SK-N-SH (cell line): Measurements from ENCODE around the gene SIAH1. TPM values are rescaled to one million over a fixed set of nuclear protein-coding genes. Genes with fewer than 3 reads are reported as not detected.
A peak's percentile ranks its signal among the peaks of the same experiment; 100 is the strongest.

ENCODE experiments used
- CTCF ChIA-PET: fragments of 300-600, 350-600 bp; formaldehyde crosslinking; extraction: SDS; loops from one replicate; lab custom pipeline; 2021; lab: Yijun Ruan, JAX
- POLR2A ChIA-PET: fragments of 350-600 bp; sonication (Branson Sonifier 250); formaldehyde crosslinking; extraction: SDS; loops from one replicate; lab custom pipeline; 2020; ENCODE audit warnings: antibody characterized with exemption, inconsistent platforms; lab: Yijun Ruan, JAX
- DNase-seq: peaks from one replicate; pipeline ENCODE4 v3.0.0; 2012
- H2AFZ ChIP-seq: fragments of 200-600 bp; sonication (generic); 2 replicates; pipeline ENCODE4 v1.8.1; 2016; ENCODE audit warnings: antibody characterized with exemption, mild to moderate bottlenecking, low read depth
- H3F3A ChIP-seq: fragments of 200-600 bp; sonication (generic); replicated peaks from 2 replicates; pipeline ENCODE3; 2016; ENCODE audit warnings: antibody characterized with exemption, mild to moderate bottlenecking; ENCODE audit not compliant: insufficient read depth
- H3K27ac ChIP-seq, 2 experiments: fragments of 200-500 bp in 1 of 2; fragments of 200-600 bp in 1 of 2; sonication (Bioruptor generic) in 1 of 2; sonication (generic), shearing (Covaris generic) in 1 of 2; 2 replicates each; pipeline versions ENCODE4 v1.5.1 to v1.6.1; 2014 to 2016; ENCODE audit warnings: low read depth in 2 of 2, inconsistent platforms in 1 of 2, low read length in 1 of 2, mild to moderate bottlenecking in 1 of 2, mixed read lengths in 1 of 2
- H3K27me3 ChIP-seq: fragments of 200-600 bp; sonication (generic), shearing (Covaris generic); 2 replicates; pipeline ENCODE4 v1.6.1; 2016; ENCODE audit warnings: mixed run types; ENCODE audit not compliant: insufficient read depth
- H3K36me3 ChIP-seq, 2 experiments: fragments of 200-500 bp in 1 of 2; fragments of 200-600 bp in 1 of 2; sonication (Bioruptor generic) in 1 of 2; sonication (generic) in 1 of 2; replicated peaks in 1 of 2; 2 replicates each; pipeline versions ENCODE3 to v1.5.1; 2014 to 2016; ENCODE audit warnings: low read length in 1 of 2, mild to moderate bottlenecking in 1 of 2; ENCODE audit not compliant: insufficient read depth in 2 of 2, control insufficient read depth in 1 of 2
- H3K4me1 ChIP-seq, 2 experiments: fragments of 200-500 bp in 1 of 2; fragments of 200-600 bp in 1 of 2; sonication (Bioruptor generic) in 1 of 2; sonication (generic), shearing (Covaris generic) in 1 of 2; 2 replicates each; pipeline versions ENCODE4 v1.5.1 to v1.6.1; 2014 to 2016; ENCODE audit warnings: low read depth in 1 of 2, low read length in 1 of 2, mixed run types in 1 of 2; ENCODE audit not compliant: insufficient read depth in 2 of 2, control insufficient read depth in 1 of 2
- H3K4me2 ChIP-seq: fragments of 200-600 bp; sonication (generic), shearing (Covaris generic); 2 replicates; pipeline ENCODE4 v1.6.1; 2017; ENCODE audit warnings: mixed run types
- H3K4me3 ChIP-seq, 2 experiments: fragments of 200-500 bp in 1 of 2; fragments of 200-600 bp in 1 of 2; sonication (Bioruptor generic) in 1 of 2; sonication (generic), shearing (Covaris generic) in 1 of 2; 2 replicates each; pipeline versions ENCODE4 v1.5.1 to v1.8.1; 2014 to 2016; ENCODE audit warnings: low read depth in 2 of 2, inconsistent platforms in 1 of 2, low read length in 1 of 2, mild to moderate bottlenecking in 1 of 2, mixed read lengths in 1 of 2, moderate library complexity in 1 of 2
- H3K79me2 ChIP-seq: fragments of 200-600 bp; sonication (generic); 2 replicates; pipeline ENCODE4 v1.8.1; 2017; ENCODE audit warnings: mild to moderate bottlenecking; ENCODE audit not compliant: insufficient read depth
- H3K9ac ChIP-seq: fragments of 200-600 bp; sonication (generic); 2 replicates; pipeline ENCODE4 v1.6.1; 2017; ENCODE audit warnings: mixed run types
- H3K9me2 ChIP-seq: fragments of 200-600 bp; sonication (generic); 2 replicates; pipeline ENCODE4 v1.6.1; 2017; ENCODE audit warnings: mixed run types
- H3K9me3 ChIP-seq: fragments of 200-600 bp; sonication (generic); 2 replicates; pipeline ENCODE4 v1.6.1; 2017; ENCODE audit warnings: mixed run types, mild to moderate bottlenecking, moderate library complexity
- H4K20me1 ChIP-seq: fragments of 200-600 bp; sonication (generic); 2 replicates; pipeline ENCODE4 v1.6.1; 2017; ENCODE audit warnings: mild to moderate bottlenecking, mixed run types; ENCODE audit not compliant: insufficient read depth
- CHD2 ChIP-seq: fragments of 150-350 bp; IDR thresholded peaks from 2 replicates; pipeline ENCODE4 v1.6.1; 2018; ENCODE audit warnings: low read length; ENCODE audit not compliant: partially characterized antibody
- EP300 ChIP-seq, 2 experiments: IDR thresholded peaks; 2 replicates each; pipeline versions ENCODE4 v1.4.0 to v1.6.1; 2012; ENCODE audit warnings: borderline replicate concordance in 1 of 2, low read depth in 1 of 2, low read length in 1 of 2
- FOXJ3 ChIP-seq: sonication (generic); formaldehyde crosslinking; IDR thresholded peaks from 2 replicates; pipeline ENCODE4 v1.5.1; 2020; ENCODE audit warnings: mild to moderate bottlenecking, missing genetic modification reagents
- GABPA ChIP-seq: IDR thresholded peaks from 2 replicates; pipeline ENCODE4 v1.4.0; 2012; ENCODE audit warnings: low read depth, mild to moderate bottlenecking
- GATA2 ChIP-seq: sonication (generic); formaldehyde crosslinking; IDR thresholded peaks from 2 replicates; pipeline ENCODE4 v1.5.0; 2020; ENCODE audit warnings: mild to moderate bottlenecking, missing genetic modification reagents
- IRF3 ChIP-seq: fragments of 150-350 bp; IDR thresholded peaks from 2 replicates; pipeline ENCODE4 v1.6.1; 2016; ENCODE audit warnings: mild to moderate bottlenecking, low read depth, low read length
- MAX ChIP-seq: IDR thresholded peaks from 2 replicates; pipeline ENCODE4 v1.4.0; 2012; ENCODE audit warnings: low read depth
- MEF2A ChIP-seq: IDR thresholded peaks from 2 replicates; pipeline ENCODE4 v1.4.0; 2012; ENCODE audit warnings: low read depth, borderline replicate concordance
- MXI1 ChIP-seq: IDR thresholded peaks from 2 replicates; pipeline ENCODE4 v1.6.1; 2012; ENCODE audit warnings: mild to moderate bottlenecking, low read depth, low read length, improper control_type of control experiment
- NRF1 ChIP-seq: IDR thresholded peaks from 2 replicates; pipeline ENCODE4 v1.6.1; 2012; ENCODE audit warnings: low read depth, mild to moderate bottlenecking, low read length
- RCOR1 ChIP-seq: fragments of 150-350 bp; IDR thresholded peaks from 2 replicates; pipeline ENCODE4 v1.6.1; 2017; ENCODE audit warnings: antibody characterized with exemption, low read length
- REST ChIP-seq: IDR thresholded peaks from 2 replicates; pipeline ENCODE4 v1.6.1; 2012; ENCODE audit warnings: mild to moderate bottlenecking, low read depth, low read length, moderate library complexity
- RFX5 ChIP-seq: IDR thresholded peaks from 2 replicates; pipeline ENCODE4 v1.6.1; 2012; ENCODE audit warnings: mild to moderate bottlenecking, improper control_type of control experiment, low read length
- RXRA ChIP-seq: IDR thresholded peaks from 2 replicates; pipeline ENCODE4 v1.4.0; 2012; ENCODE audit warnings: low read depth, mild to moderate bottlenecking, borderline replicate concordance
- TAF1 ChIP-seq: IDR thresholded peaks from 2 replicates; pipeline ENCODE4 v1.6.1; 2012; ENCODE audit warnings: low read depth, mild to moderate bottlenecking, low read length, moderate library complexity, borderline replicate concordance
- TCF12 ChIP-seq: IDR thresholded peaks from 2 replicates; pipeline ENCODE4 v1.4.0; 2012
- YY1 ChIP-seq: IDR thresholded peaks from 2 replicates; pipeline ENCODE4 v1.4.0; 2012; ENCODE audit warnings: low read depth, mild to moderate bottlenecking
- WGBS: methylation state at CpG from one replicate; pipeline ENCODE4 v1.1.6; 2017; ENCODE audit warnings: low lambda C conversion rate; 5-methylcytosine and 5-hydroxymethylcytosine counted together
- polyA plus RNA-seq, 3 experiments: library from polyadenylated mRNA; depleted of rRNA; stranded (reverse); fragments of >200 nt; gene quantifications; 2 replicates each; pipeline ENCODE4 v1.2.3, GENCODE V29; 2012
- TF ChIP-seq, protein P1 (sequence below): fragments of 200-600 bp; sonication (generic); IDR thresholded peaks from 2 replicates; pipeline ENCODE4 v1.6.1; 2017; ENCODE audit warnings: antibody characterized with exemption, mild to moderate bottlenecking, moderate library complexity

SIAH1 gene
- polyA plus RNA-seq, 1 of the 3 experiments (the other 2 are of a cell fraction) = 15.4 TPM

DNA sequence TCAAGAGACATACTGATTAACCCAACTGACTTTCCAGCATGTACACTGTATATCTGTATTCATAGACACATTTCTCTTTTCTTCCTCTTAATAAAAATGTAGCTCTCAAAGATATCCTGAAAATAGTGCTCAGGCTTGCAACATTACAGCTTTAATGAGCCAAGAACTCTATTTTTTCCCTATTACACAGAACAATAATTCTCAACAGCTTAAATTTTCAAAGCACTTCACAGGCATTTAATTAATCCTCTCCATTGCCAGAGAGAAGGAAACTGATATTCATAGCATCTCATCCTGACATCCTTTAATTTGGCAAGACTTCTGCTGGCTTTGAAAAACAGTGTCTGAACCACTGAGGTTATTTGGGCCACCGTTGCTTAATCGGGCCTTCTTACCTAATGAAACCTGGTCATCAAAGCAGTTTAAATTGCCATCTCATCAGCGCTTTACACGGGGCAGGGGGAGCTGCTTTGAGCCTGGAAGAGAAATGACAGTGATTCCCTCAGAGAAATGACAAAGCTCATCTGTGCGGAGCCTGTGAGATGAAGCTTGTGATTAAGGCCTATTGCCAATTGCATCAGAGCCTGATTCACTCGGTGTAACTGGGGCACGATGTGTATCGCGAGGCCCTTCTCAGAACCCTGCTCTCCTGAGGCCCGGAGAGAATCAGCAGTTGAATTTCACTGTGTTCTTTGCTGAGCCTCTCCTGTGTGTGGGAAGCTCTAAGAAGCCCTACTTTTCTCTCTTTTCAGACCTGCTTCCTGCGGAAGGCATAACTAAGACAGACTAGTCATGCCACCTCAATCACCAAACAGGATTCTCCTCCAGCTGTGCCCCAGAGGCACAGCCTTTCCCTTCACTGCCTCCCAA, 8.5 kb upstream of the SIAH1 start:
- CTCF ChIA-PET = interaction anchor here (0.9 to 2.2 kb wide), 4 partner anchors 8 to 229 kb away, joined by 3 to 11 read pairs (median 6); partner anchors contain the start of gene SIAH1
- H2AFZ ChIP-seq = peak overlapping the region; percentile 66
- H3K27me3 ChIP-seq = no peaks in the 10 kb centered on the region
- no peak overlapping the region for H3K9ac ChIP-seq
- H3F3A ChIP-seq = no peaks in the 10 kb centered on the region
- H3K4me3 ChIP-seq = no peak overlapping the region
- peak; percentile 67 for DNase-seq
- peak overlapping the region; percentile 1 to 13; a peak in 2 of 4 replicates for H3K27ac ChIP-seq
- no peaks in the 10 kb centered on the region for H3K9me3 ChIP-seq
- H3K36me3 ChIP-seq = no peaks in the 10 kb centered on the region
- no peak overlapping the region for H3K4me2 ChIP-seq
- 34% methylated on average over 11 of the region's 11 CpGs for WGBS
- TF ChIP-seq FOXJ3 (CRISPR knock-in tag) (no peak), REST (no peak), GABPA (no peak), IRF3 (no peak), NRF1 (no peak), CHD2 (peak; percentile 82), MXI1 (no peak), EP300 (IDR thresholded peaks at IDR 0.05; ENCODE audit: borderline replicate concordance in 1 of 2, low read depth in 1 of 2, low read length in 1 of 2) (no peak), MEF2A (no peak), TAF1 (no peak), RXRA (no peak), RCOR1 (no peak), GATA2 (CRISPR knock-in tag) (peak; percentile 77), TCF12 (no peak), MAX (no peak), YY1 (no peak), RFX5 (no peak)
- TF ChIP-seq, protein P1, sequence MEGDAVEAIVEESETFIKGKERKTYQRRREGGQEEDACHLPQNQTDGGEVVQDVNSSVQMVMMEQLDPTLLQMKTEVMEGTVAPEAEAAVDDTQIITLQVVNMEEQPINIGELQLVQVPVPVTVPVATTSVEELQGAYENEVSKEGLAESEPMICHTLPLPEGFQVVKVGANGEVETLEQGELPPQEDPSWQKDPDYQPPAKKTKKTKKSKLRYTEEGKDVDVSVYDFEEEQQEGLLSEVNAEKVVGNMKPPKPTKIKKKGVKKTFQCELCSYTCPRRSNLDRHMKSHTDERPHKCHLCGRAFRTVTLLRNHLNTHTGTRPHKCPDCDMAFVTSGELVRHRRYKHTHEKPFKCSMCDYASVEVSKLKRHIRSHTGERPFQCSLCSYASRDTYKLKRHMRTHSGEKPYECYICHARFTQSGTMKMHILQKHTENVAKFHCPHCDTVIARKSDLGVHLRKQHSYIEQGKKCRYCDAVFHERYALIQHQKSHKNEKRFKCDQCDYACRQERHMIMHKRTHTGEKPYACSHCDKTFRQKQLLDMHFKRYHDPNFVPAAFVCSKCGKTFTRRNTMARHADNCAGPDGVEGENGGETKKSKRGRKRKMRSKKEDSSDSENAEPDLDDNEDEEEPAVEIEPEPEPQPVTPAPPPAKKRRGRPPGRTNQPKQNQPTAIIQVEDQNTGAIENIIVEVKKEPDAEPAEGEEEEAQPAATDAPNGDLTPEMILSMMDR = no peak
- TF ChIP-seq, all 33 proteins: peak for 2
- H3K9me2 ChIP-seq = no peaks in the 10 kb centered on the region
- peaks cover 0 to 8% of the 10 kb centered on the region in 2 experiments; a peak in 1 of 4 replicates for H3K4me1 ChIP-seq
- H3K79me2 ChIP-seq = no peaks in the 10 kb centered on the region
- no peaks in the 10 kb centered on the region for H4K20me1 ChIP-seq
- POLR2A ChIA-PET = interaction anchor here (0.6 to 2.0 kb wide), 3 partner anchors 8 to 187 kb away, joined by 3 to 19 read pairs (median 5); partner anchors contain the start of gene SIAH1
